GM18858 (cell line): ENCODE data around the gene USP31.
"Not testable (repeated sequence)": the region's sequence is repeated elsewhere in the genome, so short reads cannot be mapped to it uniquely, and the experiment has no call there.

ENCODE experiments used
- ATAC-seq: cut with Tn5 transposase; IDR thresholded peaks from one replicate; pipeline ENCODE4 v1.9.1; 2021; ENCODE audit not compliant: unreplicated experiment

Gene USP31

DNA sequence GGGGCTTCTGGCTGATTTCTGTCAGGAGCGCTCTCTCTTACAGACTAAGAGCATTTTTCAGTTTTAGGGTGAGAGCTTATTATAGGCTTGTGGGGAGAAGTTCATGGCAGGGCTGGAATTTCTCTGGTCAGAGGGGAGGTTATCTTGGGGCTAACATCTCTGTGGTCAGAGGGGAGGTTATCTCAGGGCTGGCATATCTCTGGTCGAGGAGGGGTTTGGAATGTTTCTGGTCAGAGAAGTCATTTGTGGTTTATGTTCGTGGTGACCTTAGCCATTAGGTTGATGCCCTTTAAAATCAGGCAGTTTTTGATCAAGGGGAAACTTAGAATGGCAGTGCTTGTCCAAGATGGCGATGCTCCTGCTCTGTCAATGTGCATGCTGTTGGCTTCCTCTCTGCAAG is 10.8 kb upstream of the USP31 start:
- ATAC-seq = no peak

DNA sequence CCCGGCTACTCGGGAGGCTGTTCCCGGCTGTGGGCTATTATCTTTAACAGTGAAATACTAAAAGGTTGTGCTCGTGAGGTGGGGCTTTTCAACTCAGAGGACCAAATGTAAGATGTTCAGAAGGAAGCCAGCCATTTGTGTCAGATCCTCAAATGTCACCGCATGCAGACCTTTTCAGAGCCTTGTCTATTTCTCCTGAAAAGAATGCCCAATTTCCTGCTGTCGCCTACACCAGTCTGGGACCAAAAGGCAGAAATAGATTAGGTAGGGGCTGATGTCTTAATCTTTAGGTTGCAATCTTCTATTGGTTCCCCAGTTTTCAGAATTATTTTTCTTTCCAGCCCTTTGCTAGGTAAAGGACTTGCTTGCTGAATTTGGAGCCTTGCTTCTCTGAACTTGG is 8.9 kb upstream of the USP31 start:
- ATAC-seq = no peak

DNA sequence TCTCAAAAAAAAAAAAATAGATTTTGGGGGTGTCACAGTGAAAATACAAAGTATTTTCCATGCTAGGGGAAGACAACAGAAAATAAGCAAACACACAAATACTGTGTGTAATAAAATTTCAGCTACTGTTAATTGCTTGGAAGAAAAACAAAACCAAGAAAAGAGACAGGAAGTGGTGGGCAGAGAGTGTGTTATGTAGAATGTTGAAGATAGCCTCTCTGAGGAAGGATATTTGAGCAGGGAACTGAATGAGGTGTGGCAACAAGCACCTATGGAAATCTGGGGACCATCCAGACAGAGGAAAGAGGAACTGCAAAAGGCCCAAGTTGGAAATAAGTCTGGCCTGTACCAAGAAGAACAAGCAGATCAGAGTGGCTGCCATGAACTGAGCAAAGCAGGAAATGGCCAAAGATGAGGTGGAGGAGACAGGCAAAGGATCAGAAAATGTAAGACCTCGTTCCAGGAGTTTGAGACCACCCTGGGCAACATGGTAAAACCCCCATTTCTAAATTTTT is 7.8 kb upstream of the USP31 start:
- no peak for ATAC-seq

DNA sequence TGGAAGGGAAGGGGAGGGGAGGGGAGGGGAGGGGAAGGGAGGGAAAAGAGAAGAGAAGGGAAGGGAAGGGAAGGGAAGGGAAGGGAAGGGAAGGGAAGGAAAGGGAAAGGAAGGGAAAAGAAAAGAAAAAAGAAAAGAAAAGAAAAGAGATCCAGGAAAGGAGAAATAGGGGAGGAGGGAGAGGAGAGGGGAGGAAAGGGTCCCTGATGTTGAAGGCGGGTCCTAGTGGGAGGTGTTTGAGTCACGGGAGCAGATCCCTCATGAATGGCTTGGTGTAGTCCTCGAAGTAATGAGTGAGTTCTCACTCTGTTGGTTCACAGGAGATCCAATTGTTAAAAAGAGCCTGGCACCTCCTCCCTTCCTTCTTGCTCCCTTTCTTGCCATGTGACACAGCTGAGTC is 6.9 kb upstream of the USP31 start:
- no peak for ATAC-seq

DNA sequence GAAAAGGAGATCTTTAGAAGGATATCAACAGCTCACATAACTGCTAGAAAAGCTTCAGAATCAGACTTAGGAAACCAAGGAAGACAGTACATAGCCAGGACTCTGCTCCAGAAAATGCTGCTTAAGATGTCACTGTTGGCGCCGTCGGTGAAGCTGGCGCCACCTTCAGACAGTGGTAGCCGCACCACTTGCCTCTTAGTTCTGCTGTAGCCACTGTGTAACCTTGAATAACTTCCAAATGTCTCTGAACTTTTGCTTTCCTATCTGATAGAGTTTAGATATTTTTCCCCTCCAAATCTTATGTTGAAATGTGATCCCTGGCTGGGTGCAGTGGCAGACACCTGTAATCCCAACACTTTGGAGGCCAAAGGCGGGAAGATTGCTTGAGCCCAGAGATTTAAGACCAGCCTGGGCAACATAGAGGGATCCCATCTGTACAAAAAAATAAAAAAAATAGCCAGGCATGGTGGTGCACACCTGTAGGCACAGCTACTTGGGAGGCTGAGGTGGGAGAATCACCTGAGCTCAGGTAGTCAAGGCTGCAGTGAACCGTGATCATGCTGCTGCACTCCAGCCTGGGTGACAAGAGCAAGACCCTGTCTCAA is 6.3 kb upstream of the USP31 start:
- no peak for ATAC-seq

DNA sequence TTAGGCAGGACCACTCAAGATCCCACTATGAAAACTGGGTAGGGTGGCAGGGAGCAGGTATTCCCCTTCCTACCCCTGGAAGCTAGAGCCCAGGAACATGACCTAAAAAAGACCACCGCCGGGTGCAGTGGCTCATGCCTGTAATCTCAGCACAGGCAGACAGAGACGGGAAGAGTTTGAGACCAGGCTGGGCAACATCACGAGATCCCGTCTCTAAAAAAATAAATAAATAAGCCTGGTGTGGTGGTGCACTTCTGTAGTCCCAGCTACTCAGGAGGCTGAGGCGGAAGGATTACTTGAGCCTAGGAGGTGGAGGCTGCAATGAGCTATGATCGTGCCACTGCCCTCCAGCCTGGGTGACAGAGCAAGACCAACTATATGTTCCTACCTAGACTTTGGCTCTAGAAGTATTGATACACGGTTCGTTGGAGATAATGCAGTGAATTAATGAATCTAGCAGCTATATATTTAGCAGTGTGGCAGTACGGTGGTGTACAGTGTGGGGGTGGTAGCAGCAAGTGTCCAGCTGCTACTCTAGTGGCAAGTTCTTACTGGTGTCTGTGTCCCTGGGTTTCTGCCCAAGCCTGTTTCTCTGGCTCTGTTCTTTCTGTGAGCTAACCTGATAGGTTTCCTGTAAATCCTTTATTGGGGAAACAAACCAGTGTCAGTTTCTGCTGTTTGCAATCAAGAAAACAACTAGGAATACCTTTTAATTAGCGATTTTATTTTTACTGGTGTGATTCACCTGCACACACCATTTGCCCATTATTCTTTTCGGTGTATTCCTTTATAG is 3.3 kb upstream of the USP31 start:
- no peak for ATAC-seq

DNA sequence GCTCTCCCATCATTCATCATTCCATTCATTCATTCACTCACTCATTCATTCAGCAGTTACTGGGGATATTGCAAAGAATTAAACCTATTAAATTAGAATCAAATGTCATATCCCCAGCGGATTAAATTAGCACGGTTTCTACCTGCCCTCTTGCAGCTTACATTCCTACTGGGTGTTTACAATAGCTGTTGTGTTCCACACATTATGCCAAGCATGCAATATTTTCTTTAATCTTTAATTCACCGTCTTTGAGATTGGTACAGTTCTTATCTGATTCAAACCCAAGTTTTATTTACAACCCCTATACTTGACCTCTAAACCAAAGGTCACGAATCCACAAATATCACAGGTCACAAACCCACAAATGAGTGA is 727 bp upstream of the USP31 start:
- no peak for ATAC-seq

DNA sequence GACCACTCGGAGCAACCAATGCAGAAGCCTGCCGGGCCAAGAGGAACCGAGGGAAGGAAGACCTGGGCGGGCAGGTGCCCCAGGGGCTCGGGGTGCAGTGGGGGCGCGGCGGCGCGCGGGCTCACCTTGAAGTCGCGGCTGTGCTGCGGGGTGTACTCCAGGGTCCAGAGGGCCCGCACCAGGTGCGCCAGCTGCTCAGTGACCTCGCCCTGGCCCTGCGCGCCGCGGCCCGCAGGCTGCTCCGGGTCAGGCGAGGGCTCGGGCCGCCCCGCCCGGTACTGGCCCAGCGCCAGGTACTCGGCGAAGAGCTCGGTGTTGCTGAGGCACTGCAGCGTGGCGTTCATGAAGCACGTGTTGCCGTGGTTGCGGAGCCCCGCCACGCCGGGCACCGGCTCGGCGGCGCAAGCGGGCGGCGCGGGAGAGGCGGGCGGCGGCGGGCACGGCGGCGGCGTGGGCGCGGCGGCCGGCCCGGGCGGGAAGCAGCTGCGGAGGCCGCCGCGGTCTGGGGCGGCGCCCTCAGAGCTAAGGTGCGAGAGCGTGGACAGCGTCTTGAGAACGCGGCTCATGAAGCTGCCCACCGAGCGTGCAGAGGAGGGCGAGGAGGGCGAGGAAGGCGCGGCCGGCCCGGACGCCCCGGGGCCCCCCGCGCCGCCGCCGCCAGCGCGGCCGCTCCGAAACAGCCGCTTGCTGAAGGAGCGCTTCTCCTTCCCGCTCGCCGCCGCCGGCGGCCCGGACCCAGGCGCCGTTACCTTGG is 562 bp downstream of the USP31 start:
- ATAC-seq = peak; percentile 25

DNA sequence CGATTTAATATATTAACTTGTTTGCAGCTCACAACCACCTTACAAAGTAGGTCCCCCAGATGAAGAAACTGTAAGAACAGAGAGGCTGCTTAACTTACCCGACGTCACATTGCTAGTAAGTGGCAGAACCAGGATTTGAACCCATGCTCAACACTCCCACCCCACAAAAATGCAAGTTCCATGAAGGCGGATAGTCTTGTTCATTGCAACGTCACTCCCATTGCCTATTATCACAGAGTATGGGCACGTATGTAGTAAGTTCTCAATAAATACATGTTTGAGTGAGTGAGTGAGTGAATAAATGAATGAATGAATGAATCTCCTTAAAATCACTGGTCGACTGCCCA is 1.1 kb downstream of the USP31 start:
- no peak for ATAC-seq

DNA sequence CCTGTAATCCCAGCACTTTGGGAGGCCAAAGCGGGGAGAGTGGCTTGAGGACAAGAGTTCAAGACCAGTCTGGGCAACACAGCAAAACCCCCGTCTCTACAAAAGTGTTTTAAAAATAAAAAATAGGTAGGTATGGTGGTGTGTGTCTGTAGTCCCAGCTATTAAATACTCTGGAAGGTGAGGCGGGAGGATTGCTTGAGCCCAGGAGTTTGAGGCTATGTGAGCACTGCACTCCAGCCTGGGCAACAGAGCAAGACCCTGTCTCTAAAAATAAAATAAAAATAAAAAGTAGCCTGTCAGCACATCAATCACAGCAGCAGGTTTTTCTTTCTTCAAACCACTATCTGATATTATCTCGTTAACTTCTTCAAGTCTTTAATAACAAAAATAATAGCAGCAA is 1.6 kb downstream of the USP31 start:
- no peak for ATAC-seq

DNA sequence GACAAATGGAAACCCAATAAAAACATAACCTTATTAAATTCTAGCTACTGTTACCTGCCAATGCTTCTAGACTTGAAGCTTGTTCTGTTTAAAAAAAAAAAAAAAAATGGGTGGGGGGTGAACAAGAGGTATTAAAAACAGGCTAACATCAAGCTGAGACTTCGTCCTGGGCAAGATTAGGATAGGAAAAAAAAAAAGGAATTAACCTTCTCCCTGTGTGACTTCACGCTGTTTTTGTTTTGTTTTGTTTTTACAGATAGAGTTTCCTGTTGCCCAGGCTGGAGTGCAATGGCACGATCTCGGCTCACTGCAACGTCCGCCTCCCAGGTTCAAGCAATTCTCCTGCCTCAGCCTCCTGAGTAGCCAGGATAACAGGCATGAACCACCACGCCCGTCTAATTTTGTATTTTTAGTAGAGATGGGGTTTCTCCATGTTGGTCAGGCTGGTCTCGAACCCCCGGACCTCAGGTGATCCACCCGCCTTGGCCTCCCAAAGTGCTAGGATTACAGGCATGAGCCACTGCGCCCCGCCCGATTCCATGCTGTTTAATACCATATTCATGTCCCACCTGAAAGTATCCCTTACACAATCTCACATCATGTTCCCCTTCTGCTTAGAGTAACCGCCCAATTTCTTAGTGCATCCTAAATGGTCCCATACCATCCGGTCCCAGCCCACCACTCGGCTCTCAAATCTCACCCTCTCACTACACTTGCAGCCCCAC is 2.2 kb downstream of the USP31 start:
- no peak for ATAC-seq

DNA sequence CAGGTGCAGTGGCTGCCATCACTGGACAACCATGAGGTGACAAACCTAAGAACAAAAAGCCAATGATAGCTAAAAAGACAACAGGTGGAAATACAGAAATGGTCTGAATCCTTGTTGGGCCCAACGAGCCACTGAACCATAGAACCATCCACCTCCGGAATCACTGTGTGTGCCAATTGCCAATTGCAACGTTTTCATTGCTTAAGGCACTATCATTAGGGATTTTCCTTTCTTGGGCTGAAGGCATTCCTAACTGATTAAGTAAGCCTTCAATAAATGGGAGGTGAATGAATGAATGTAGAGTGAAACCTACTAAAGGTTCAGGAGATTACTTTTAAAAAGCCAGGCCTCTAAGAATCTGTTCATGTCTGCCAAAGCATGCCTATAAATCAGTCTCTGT is 3.6 kb downstream of the USP31 start:
- ATAC-seq = no peak

DNA sequence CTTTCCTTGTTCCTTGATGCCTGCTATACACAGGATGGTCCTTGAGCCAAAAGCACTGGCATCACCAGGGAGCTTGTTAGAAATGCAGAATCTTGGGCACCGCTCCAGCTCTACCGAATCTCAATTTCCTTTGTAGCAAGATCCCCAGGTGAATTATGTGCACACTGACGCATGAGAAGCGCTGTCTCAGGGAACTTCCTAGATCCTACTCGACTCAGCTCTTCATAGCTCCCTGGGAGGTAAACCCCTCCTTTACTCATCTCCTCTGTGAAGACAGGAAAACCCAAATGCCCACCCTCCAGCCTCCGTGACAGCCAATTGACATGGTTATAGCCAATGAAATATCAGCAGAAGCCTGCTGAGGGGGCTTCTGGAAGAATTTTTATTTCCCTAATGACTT is 4.1 kb downstream of the USP31 start:
- no peak for ATAC-seq

DNA sequence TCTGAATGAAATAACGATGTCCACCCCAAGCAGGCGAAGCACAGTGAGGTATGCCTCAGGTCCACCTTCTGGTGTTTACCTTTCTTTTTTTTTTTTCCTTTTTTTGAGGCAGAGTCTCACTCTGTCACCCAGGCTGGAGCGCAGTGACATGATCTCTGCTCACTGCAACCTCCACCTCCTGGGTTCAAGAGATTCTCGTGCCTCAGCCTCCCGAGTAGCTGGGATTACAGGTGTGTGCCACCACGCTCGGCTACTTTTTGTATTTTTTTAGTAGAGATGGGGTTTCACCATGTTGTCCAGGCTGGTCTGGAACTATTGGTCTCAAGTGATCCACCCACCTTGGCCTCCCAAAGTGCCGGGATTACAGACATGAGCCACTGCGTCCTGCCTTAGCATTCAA is 4.9 kb downstream of the USP31 start:
- not testable (repeated sequence) for ATAC-seq

DNA sequence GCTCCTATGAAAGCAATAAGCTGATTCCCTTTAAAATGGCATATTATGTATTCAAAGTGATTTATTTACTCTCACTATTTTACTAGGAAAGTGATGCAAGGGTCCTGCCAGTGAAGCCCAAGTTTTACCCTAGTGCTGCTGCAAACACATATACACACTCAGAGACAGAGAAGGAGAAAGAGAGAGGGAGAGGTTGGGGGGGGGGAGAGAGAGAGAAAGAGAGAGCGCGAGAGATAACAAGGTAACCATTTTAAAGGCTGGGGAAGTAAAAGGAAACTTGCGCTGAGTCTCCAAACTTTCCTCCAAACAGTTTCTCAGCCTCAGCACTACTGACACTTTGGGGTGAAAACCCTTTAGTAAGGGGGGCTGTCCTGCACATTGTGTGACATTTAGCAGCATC is 5.9 kb downstream of the USP31 start:
- no peak for ATAC-seq

DNA sequence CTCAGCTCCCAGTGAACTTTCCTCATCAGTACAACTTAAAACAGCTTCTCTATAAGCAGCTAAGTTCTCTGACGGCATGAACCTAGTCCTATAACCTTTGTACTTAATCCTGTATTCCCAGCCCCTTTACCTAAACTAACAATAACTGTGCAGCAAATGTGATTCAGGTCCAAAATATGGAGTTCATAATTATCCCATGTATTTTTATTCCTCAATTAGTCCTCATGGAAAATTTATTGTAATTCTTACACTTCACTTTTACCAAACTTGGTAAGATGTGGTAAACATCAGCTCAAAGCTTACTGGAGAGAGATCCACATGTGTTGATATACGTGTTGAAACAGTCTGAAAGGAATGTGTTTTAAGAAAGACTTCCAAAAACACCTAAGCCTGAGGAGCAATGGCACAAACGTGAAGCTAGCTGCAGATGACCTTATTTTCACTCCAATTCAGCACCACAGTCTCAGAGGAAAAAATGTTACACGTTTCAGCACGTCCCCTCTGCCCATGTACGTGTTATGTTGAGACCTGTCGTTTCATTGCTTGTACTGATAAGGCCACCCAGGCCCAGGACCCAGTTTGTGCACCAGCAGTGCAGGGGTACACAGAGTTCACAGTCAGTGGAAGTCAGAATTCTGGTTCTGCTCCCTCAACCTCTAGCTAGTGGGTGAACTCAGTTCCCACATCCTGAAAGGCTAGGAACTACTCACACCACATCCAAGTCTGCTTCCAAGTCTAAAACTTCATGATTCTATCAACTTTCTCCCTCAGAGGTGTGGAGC is 7.1 kb downstream of the USP31 start:
- ATAC-seq = no peak

DNA sequence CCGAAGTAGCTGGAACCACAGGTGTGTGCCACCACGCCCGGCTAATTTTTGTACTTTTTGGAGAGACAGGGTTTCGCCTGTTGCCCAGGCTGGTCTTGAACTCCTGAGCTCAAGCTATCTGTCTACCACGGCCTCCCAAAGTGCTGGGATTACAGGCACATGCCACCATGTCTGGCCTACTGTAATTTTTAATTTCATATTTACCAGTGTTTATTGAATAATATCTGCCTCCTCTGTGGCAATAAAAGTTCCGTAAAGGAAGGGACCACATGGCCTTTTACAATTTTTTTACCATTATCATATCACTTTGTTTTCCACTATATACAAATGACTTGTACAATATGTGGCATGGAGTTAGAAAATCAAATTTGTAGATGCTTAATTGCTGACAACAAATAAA is 7.8 kb downstream of the USP31 start:
- no peak for ATAC-seq

DNA sequence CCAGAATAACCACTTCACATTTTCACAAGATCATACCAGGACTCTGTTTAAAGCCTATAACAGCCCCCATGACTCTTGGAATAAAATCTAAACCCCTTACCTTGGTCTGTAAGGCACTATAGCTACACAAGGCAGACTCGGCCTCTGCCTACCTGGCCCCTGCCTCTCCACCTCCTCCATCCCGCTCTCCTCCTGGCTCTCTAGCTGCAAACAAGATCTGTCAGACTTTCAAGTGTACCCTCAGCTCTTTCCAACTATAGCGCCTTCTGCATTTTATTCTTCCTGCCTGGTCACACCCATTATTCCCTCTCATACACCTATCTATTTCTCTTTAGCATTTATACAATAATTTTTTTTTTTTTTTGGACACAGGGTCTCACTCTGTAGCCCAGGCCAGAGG is 8.2 kb downstream of the USP31 start:
- ATAC-seq = no peak

DNA sequence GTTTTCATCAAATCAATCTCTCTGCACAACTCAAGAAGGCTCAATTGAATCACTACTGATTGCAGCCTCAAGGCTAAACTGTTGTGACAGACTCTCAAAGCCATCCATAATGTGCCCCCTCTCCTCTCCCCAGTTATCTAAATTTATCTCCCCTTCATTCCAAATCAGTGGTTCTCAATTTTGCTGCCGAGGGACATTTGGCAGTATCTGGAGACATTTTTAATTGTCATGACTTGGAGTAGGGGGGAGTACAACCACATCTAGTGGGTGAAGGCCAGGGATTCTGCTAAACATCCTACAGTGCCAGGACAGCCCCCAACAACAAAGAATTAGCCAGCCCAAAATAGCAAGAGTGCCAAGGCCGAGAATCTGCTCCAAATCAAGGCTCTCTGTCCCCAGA is 9.1 kb downstream of the USP31 start:
- ATAC-seq = no peak

DNA sequence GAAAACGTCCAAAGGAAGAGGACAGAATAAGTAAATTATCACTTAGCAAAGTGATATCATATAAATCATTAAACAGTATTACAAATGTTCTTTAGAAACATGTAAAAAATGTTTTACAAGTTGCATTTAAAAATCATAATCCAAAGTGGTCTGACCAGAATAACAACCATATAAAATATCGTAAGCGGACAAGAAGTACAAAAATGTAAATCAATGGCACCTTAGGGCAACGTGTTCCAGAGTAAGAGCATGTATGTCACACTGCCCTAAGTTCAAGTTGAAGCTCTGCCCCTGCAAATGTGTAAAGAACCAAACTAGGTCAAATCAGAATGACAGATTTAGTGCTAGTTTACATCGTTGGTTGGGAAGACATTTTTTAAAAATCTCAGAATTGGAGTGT is 11.4 kb downstream of the USP31 start:
- ATAC-seq = no peak

DNA sequence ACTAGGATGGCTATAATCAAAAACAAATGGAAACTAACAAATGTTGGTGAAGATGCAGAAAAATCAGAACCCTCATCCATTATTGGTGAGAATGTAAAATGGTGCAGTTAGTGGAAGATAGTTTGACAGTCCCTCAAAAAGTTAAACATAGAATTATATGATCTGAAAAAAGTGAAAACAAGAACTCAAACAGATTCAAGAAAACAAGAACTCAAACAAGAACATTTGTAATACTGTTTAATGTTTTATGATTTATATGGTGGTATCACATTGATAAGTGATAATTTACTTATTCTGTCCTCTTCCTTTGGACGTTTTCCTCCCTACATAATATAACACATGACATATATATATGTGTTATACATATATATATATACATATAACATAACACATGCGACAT is 12.0 kb downstream of the USP31 start:
- no peak for ATAC-seq
